Left ventricle myocardium inferior (tissue), 1 donor: Measurements from ENCODE around the gene PARD6B. TPM values are rescaled to one million over a fixed set of nuclear protein-coding genes. Genes with fewer than 3 reads are reported as not detected.

ENCODE experiments used
- DNase-seq: peaks from one replicate; pipeline ENCODE4 v3.0.0-alpha.2; 2020
- H3K27ac ChIP-seq: fragments of 200-600 bp; replicated peaks from 2 replicates; pipeline ENCODE4 v1.8.0; 2021
- H3K27me3 ChIP-seq: fragments of 200-600 bp; 2 replicates; pipeline ENCODE4 v1.8.0; 2021; ENCODE audit warnings: low read depth
- H3K36me3 ChIP-seq: fragments of 200-600 bp; 2 replicates; pipeline ENCODE4 v1.8.0; 2021
- H3K4me1 ChIP-seq: fragments of 200-600 bp; 2 replicates; pipeline ENCODE4 v1.8.0; 2021
- H3K4me3 ChIP-seq: fragments of 200-600 bp; 2 replicates; pipeline ENCODE4 v1.8.0; 2021; ENCODE audit warnings: mild to moderate bottlenecking, moderate library complexity
- H3K9me3 ChIP-seq: fragments of 200-600 bp; replicated peaks from 2 replicates; pipeline ENCODE4 v1.8.0; 2021
- intact Hi-C: fragments of 100-400 bp; cut with micrococcal nuclease; formaldehyde crosslinking; loops from one replicate; pipeline ENCODE4 v1.11.0; 2022
- total RNA-seq: library from RNA; stranded (reverse); fragmentation: NEBNext Ultra II Directional; extraction: Animal tissue kit (Norgen Biotek cat#: 25700); gene quantifications from one replicate; pipeline ENCODE4 v1.2.1, GENCODE V29; 2021
- TF ChIP-seq, protein P1 (sequence below): fragments of 200-600 bp; IDR thresholded peaks from 2 replicates; pipeline ENCODE4 v1.8.0; 2021; ENCODE audit warnings: antibody characterized with exemption, mild to moderate bottlenecking, borderline replicate concordance
- donor health status: DM: no; HTN: yes; CAD: no; lungs with severe emphysema.

PARD6B gene
- total RNA-seq, 1 donor from 2014 or later, result 3.4 TPM

DNA sequence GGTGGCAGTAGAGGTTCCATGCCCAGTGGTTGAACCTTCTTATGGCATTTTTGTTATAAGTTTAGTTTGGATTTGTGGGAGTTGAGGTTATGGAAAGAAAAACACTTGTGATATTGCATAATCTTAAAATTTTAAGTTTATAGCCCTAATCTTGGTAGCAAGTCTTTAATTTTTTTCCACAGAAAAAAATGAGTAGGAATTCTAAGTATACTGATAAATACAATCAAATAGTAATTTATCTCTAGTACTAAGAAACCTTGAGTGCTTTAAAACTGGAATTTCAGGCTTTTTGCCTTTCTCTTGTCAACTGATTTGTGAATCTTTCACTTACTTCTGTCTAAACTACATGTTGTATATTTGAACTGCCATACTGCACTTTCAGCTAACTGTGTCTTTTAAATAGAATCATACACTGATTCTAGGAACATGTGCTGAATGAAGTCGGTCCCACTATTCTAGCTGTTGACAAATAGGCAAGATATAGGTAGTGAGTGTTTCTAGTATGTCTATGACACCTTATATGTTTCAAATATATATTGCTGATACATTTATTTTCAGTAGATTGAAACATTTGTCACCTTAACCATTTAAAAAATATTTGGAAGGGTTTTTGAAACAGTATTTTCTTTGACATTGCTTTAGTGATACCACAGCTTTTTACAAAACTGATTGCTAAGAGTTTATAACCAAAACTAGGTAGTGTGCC, 2.4 kb downstream of the PARD6B start:
- H3K36me3 ChIP-seq, result no peaks in the 10 kb centered on the region
- H3K27ac ChIP-seq, result peak overlapping the region; percentile 90
- H3K4me1 ChIP-seq, result peaks cover 44% of the 10 kb centered on the region
- TF ChIP-seq, protein P1, sequence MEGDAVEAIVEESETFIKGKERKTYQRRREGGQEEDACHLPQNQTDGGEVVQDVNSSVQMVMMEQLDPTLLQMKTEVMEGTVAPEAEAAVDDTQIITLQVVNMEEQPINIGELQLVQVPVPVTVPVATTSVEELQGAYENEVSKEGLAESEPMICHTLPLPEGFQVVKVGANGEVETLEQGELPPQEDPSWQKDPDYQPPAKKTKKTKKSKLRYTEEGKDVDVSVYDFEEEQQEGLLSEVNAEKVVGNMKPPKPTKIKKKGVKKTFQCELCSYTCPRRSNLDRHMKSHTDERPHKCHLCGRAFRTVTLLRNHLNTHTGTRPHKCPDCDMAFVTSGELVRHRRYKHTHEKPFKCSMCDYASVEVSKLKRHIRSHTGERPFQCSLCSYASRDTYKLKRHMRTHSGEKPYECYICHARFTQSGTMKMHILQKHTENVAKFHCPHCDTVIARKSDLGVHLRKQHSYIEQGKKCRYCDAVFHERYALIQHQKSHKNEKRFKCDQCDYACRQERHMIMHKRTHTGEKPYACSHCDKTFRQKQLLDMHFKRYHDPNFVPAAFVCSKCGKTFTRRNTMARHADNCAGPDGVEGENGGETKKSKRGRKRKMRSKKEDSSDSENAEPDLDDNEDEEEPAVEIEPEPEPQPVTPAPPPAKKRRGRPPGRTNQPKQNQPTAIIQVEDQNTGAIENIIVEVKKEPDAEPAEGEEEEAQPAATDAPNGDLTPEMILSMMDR, result no peak
- no peak for DNase-seq
- H3K27me3 ChIP-seq, result peaks cover 13% of the 10 kb centered on the region
- H3K4me3 ChIP-seq, result no peak overlapping the region
- no peaks in the 10 kb centered on the region for H3K9me3 ChIP-seq
- intact Hi-C loops, result no loop called here

- Histone ChIP-seq H3K4me1 (peaks cover 44% of the 10 kb centered on the region), H3K36me3 (no peaks in the 10 kb centered on the region), H3K9me3 (no peaks in the 10 kb centered on the region), H3K27me3 (peaks cover 13% of the 10 kb centered on the region), H3K27ac (no peak overlapping the region), H3K4me3 (no peak overlapping the region)
- intact Hi-C loops, result no loop called here
- DNase-seq, result no peak
- TF ChIP-seq, protein P1, result no peak
These were observed 3.6 kb downstream of the PARD6B start for GRCh38 chr20:50734730-50735679.

GRCh38 chr20:50735813-50736212, 4.4 kb downstream of the PARD6B start:
- H3K4me1 ChIP-seq, result peaks cover 40% of the 10 kb centered on the region
- DNase-seq, result no peak
- no peak overlapping the region for H3K27ac ChIP-seq
- H3K36me3 ChIP-seq, result no peaks in the 10 kb centered on the region
- intact Hi-C loops, result no loop called here
- no peak overlapping the region for H3K4me3 ChIP-seq
- TF ChIP-seq, protein P1, result no peak
- H3K27me3 ChIP-seq, result peaks cover 13% of the 10 kb centered on the region
- no peaks in the 10 kb centered on the region for H3K9me3 ChIP-seq

DNA sequence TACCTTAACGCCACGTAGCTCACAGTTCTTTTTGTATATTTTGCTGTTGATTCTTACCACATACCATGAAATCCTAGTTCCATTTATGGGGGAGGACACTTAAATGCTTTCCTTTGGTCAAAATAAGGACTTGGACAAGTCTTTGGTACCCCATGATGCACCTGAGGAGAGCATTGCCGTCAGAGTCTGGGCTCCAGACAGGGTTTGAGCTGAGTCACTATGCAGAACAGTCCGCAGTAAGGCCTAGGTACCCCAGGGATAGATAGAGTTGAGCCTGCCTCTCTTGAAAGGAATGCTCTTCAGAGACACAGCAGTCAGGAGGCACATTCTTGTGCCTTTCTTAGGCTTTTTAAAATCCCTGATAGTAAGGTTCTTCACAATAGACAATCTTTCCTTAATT, 6.0 kb downstream of the PARD6B start:
- peaks cover 33% of the 10 kb centered on the region for H3K4me1 ChIP-seq
- no peak for DNase-seq
- H3K36me3 ChIP-seq, result no peaks in the 10 kb centered on the region
- no peaks in the 10 kb centered on the region for H3K9me3 ChIP-seq
- intact Hi-C loops, result no loop called here
- peak overlapping the region; percentile 28 for H3K27ac ChIP-seq
- peaks cover 4% of the 10 kb centered on the region for H3K27me3 ChIP-seq
- H3K4me3 ChIP-seq, result no peak overlapping the region
- TF ChIP-seq, protein P1, result no peak

- TF ChIP-seq, protein P1, result no peak
- DNase-seq, result no peak
- Histone ChIP-seq H3K4me1 (peaks cover 63% of the 10 kb centered on the region), H3K27ac (peak overlapping the region; percentile 93), H3K36me3 (no peaks in the 10 kb centered on the region), H3K27me3 (peaks cover 4% of the 10 kb centered on the region), H3K9me3 (no peaks in the 10 kb centered on the region), H3K4me3 (no peak overlapping the region)
- intact Hi-C loops, result loop anchor here (10.0 kb wide), 1 partner anchor 68 kb away; no protein-coding TSS in a partner anchor
These were observed 11.7 kb downstream of the PARD6B start for GRCh38 chr20:50743087-50743486.
